MCF 10A (cell line): ENCODE measurements around the gene ASB13. TPM values are rescaled to one million over a fixed set of nuclear protein-coding genes. Genes with fewer than 3 reads are reported as not detected.
A peak's percentile ranks its signal among the peaks of the same experiment; 100 is the strongest.

ENCODE experiments used
- BruUV-seq: library from RNA; stranded (reverse); fragments of 400-500 nt; replicated peaks from 2 replicates; lab custom pipeline; 2021; lab: Mats Ljungman, UMichigan
- CTCF ChIA-PET: fragments of 300-600 bp; sonication (Branson Sonifier 250); formaldehyde crosslinking; extraction: SDS; loops from one replicate; lab custom pipeline; 2021; ENCODE audit warnings: antibody characterized with exemption, inconsistent platforms; lab: Yijun Ruan, JAX
- POLR2A ChIA-PET: fragments of 300-600, 350-650 bp; sonication (Branson Sonifier 250); formaldehyde crosslinking; extraction: SDS; loops from one replicate; lab custom pipeline; 2020; ENCODE audit warnings: antibody characterized with exemption, inconsistent platforms; lab: Yijun Ruan, JAX
- DNase-seq: peaks from one replicate; pipeline ENCODE4 v3.0.0-alpha.2; 2018; ENCODE audit not compliant: unreplicated experiment
- H3K27ac Mint-ChIP-seq: one replicate; pipeline ENCODE4 v1.8.0; 2022; ENCODE audit warnings: mild to moderate bottlenecking, low read depth, mixed read lengths; ENCODE audit not compliant: unreplicated experiment
- H3K27me3 Mint-ChIP-seq: one replicate; pipeline ENCODE4 v1.8.0; 2022; ENCODE audit warnings: mixed read lengths; ENCODE audit not compliant: insufficient read depth, unreplicated experiment
- H3K36me3 Mint-ChIP-seq: one replicate; pipeline ENCODE4 v1.8.0; 2022; ENCODE audit warnings: mild to moderate bottlenecking, moderate library complexity, mixed read lengths; ENCODE audit not compliant: insufficient read depth, unreplicated experiment
- H3K4me1 Mint-ChIP-seq: one replicate; pipeline ENCODE4 v1.8.0; 2022; ENCODE audit warnings: mixed read lengths; ENCODE audit not compliant: insufficient read depth, unreplicated experiment
- H3K4me3 Mint-ChIP-seq: one replicate; pipeline ENCODE4 v1.8.0; 2022; ENCODE audit warnings: mild to moderate bottlenecking, moderate library complexity, mixed read lengths; ENCODE audit not compliant: unreplicated experiment
- H3K9me3 Mint-ChIP-seq: one replicate; pipeline ENCODE4 v1.8.0; 2022; ENCODE audit warnings: mixed read lengths; ENCODE audit not compliant: unreplicated experiment
- CTCF ChIP-seq: fragments of 200-600 bp; IDR thresholded peaks from one replicate; pipeline ENCODE4 v1.8.0; 2022; ENCODE audit warnings: antibody characterized with exemption, mild to moderate bottlenecking; ENCODE audit not compliant: unreplicated experiment
- intact Hi-C: fragments of 100-400 bp; cut with micrococcal nuclease; formaldehyde crosslinking; loops from 2 replicates; pipeline ENCODE4 v1.14.1; 2022
- total RNA-seq: library from RNA; stranded (reverse); gene quantifications from 2 replicates; pipeline ENCODE4 v1.2.3, GENCODE V29; 2022

The ASB13 gene
- total RNA-seq, 1 experiment from 2014 or later, result 16.3 TPM

- H3K4me3 Mint-ChIP-seq, result peak overlapping the region; percentile 6
- no peak for TF ChIP-seq CTCF
- ChIA-PET CTCF (interaction anchor here (0.9 to 2.1 kb wide), 3 partner anchors 28 to 189 kb away, joined by 3 to 6 read pairs (median 4); no protein-coding TSS in a partner anchor), POLR2A (interaction anchor here (0.6 to 5.6 kb wide), 25 partner anchors 9 to 1067 kb away, joined by 3 to 46 read pairs (median 4); partner anchors contain the start of genes ANKRD16, FBH1, GDI2 and TASOR2)
- H3K27me3 Mint-ChIP-seq, result no peaks in the 10 kb centered on the region
- H3K4me1 Mint-ChIP-seq, result peaks cover 31% of the 10 kb centered on the region
- no TSS peak for BruUV-seq
- peak; percentile 59 for DNase-seq
- peaks cover 7% of the 10 kb centered on the region for H3K36me3 Mint-ChIP-seq
- H3K9me3 Mint-ChIP-seq, result no peaks in the 10 kb centered on the region
- intact Hi-C loops, result loop anchor here (2.0 kb wide), 1 partner anchor 241 kb away; no protein-coding TSS in a partner anchor
- H3K27ac Mint-ChIP-seq, result peak overlapping the region; percentile 30
Measured at GRCh38 chr10:5631936-5632335, 34.5 kb downstream of the ASB13 start.

- Mint-ChIP-seq H3K27ac (no peak overlapping the region), H3K27me3 (no peaks in the 10 kb centered on the region), H3K4me1 (peaks cover 31% of the 10 kb centered on the region), H3K9me3 (no peaks in the 10 kb centered on the region), H3K36me3 (peaks cover 7% of the 10 kb centered on the region), H3K4me3 (no peak overlapping the region)
- ChIA-PET CTCF (interaction anchor here (0.6 to 2.5 kb wide), 24 partner anchors 10 to 391 kb away, joined by 3 to 10 read pairs (median 3); no protein-coding TSS in a partner anchor), POLR2A (interaction anchor here (0.6 to 5.6 kb wide), 8 partner anchors 16 to 185 kb away, joined by 3 to 46 read pairs (median 4); partner anchors contain the start of genes GDI2 and TASOR2)
- DNase-seq, result no peak
- TF ChIP-seq CTCF, result no peak
- no TSS peak for BruUV-seq
- intact Hi-C loops, result loop anchor here (2.0 kb wide), 1 partner anchor 243 kb away; no protein-coding TSS in a partner anchor
Measured at GRCh38 chr10:5630112-5630436, 36.3 kb downstream of the ASB13 start.

- no peak overlapping the region for H3K27ac Mint-ChIP-seq
- ChIA-PET POLR2A (interaction anchor here (0.6 to 5.6 kb wide), 10 partner anchors 14 to 185 kb away, joined by 3 to 46 read pairs (median 4); partner anchors contain the start of genes GDI2 and TASOR2), CTCF (interaction anchor here (0.6 to 2.5 kb wide), 30 partner anchors 9 to 214 kb away, joined by 3 to 10 read pairs (median 3); no protein-coding TSS in a partner anchor)
Measured at GRCh38 chr10:5629303-5630111, 36.9 kb downstream of the ASB13 start.

More at GRCh38 chr10:5629303-5630111, 36.9 kb downstream of the ASB13 start:
- Mint-ChIP-seq H3K36me3 (peaks cover 7% of the 10 kb centered on the region), H3K9me3 (no peaks in the 10 kb centered on the region), H3K27me3 (no peaks in the 10 kb centered on the region), H3K4me1 (peaks cover 31% of the 10 kb centered on the region), H3K4me3 (no peak overlapping the region)
- BruUV-seq, result no TSS peak
- intact Hi-C loops, result loop anchor here (2.0 to 10.0 kb wide), 2 partner anchors 243 to 775 kb away; no protein-coding TSS in a partner anchor
- DNase-seq, result peak; percentile 80
- peak; percentile 83 for TF ChIP-seq CTCF
